Measurements from ENCODE around the gene ZNF793. TPM values are rescaled to one million over a fixed set of nuclear protein-coding genes. Genes with fewer than 3 reads are reported as not detected.

The ZNF793 gene
- total and polyA plus RNA-seq, 2 of the 8 experiments (the other 6 are each of a cell fraction or from before 2014, with no cell fraction given), result 5.0 to 13.3 TPM

- H3K4me1 ChIP-seq (replicated peaks in 1 of 4; ENCODE audit: control insufficient read depth in 3 of 4, insufficient read depth in 4 of 4, low read length in 3 of 4), result peaks cover 0 to 5% (median under 1%) of the 10 kb centered on the region in 4 experiments; a peak in 1 of 7 replicates
- H3K27me3 ChIP-seq (replicated peaks in 1 of 4; ENCODE audit: control insufficient read depth in 3 of 4, extremely low read depth in 1 of 4, insufficient read depth in 3 of 4, low read length in 3 of 4), result no peaks in the 10 kb centered on the region
- no peaks in the 10 kb centered on the region for H4K20me1 ChIP-seq (replicated peaks in 1 of 2; ENCODE audit: control insufficient read depth in 1 of 2, insufficient read depth in 2 of 2, low read length in 2 of 2)
- H3K4me3 ChIP-seq (ENCODE audit: extremely low read depth in 1 of 4, insufficient read depth in 2 of 4, low read depth in 3 of 4, low read length in 4 of 4), result no peak overlapping the region
- no peak overlapping the region for H2BK120ac ChIP-seq (replicated peaks; ENCODE audit: low read depth, low read length)
- no peak overlapping the region for H3K9ac ChIP-seq (replicated peaks in 1 of 4; ENCODE audit: extremely low read depth in 1 of 4, low read depth in 3 of 4, low read length in 3 of 4)
- H2AFZ ChIP-seq (ENCODE audit: low read length), result no peak overlapping the region
- H3K18ac ChIP-seq (ENCODE audit: extremely low read depth, low read length), result no peak overlapping the region
- H2BK12ac ChIP-seq (ENCODE audit: low read depth, low read length), result no peak overlapping the region
- FAIRE-seq, result no peak
- ChIA-PET POLR2A (ENCODE audit: partially characterized antibody) (no interaction called here), CTCF (ENCODE audit: partially characterized antibody) (interaction anchor here (1.2 kb wide), 1 partner anchor 26 kb away, joined by 3 read pairs; no protein-coding TSS in a partner anchor)
- no peak overlapping the region for H3K14ac ChIP-seq (ENCODE audit: insufficient read length)
- H2BK15ac ChIP-seq (ENCODE audit: low read length), result no peak overlapping the region
- no peaks in the 10 kb centered on the region for H3K79me1 ChIP-seq (ENCODE audit: low read depth, low read length)
- H3K23ac ChIP-seq (ENCODE audit: insufficient read length), result no peak overlapping the region
- no peak overlapping the region for H2BK20ac ChIP-seq (ENCODE audit: low read length)
- H3K4ac ChIP-seq (replicated peaks; ENCODE audit: insufficient read length, low read depth, low read length), result no peak overlapping the region
- no peaks in the 10 kb centered on the region for H3K79me2 ChIP-seq (ENCODE audit: control insufficient read depth in 1 of 2, insufficient read depth in 2 of 2, low read length in 2 of 2)
- peaks cover 4 to 14% of the 10 kb centered on the region in 2 experiments for H3K9me3 ChIP-seq (ENCODE audit: insufficient read depth in 2 of 2, low read depth in 1 of 2, low read length in 1 of 2)
- no peak overlapping the region for H4K8ac ChIP-seq (ENCODE audit: extremely low read depth, insufficient read depth, low read length)
- H3K56ac ChIP-seq (replicated peaks; ENCODE audit: insufficient read length, low read depth, low read length), result no peak overlapping the region
- no peak overlapping the region for H4K91ac ChIP-seq (replicated peaks; ENCODE audit: insufficient read length, low read length)
- H2AK5ac ChIP-seq (ENCODE audit: low read depth, low read length), result no peak overlapping the region
- WGBS, 2 experiments (ENCODE audit: extremely low coverage in 1 of 2, insufficient coverage in 1 of 2, insufficient read length in 1 of 2, insufficient replicate concordance in 2 of 2, low coverage in 1 of 2, low lambda C conversion rate in 2 of 2, missing lambda C conversion rate in 1 of 2), result 87% methylated on average over 9 of the region's 9 CpGs; no CpG with 5 or more reads in 1 of the 2 experiments
- no peak overlapping the region for H3K4me2 ChIP-seq (ENCODE audit: insufficient read depth in 1 of 2, low read depth in 2 of 2, low read length in 2 of 2)
- H3K23me2 ChIP-seq (ENCODE audit: low read depth, low read length), result peaks cover 4% of the 10 kb centered on the region
- DNase-seq (ENCODE audit: low read depth in 1 of 2, low spot score in 2 of 2), result no peak
- H3K36me3 ChIP-seq (ENCODE audit: control insufficient read depth in 2 of 4, insufficient read depth in 4 of 4, low read length in 3 of 4), result peaks cover 0 to 16% (median 6%) of the 10 kb centered on the region in 4 experiments; a peak in 5 of 8 replicates
- H4K5ac ChIP-seq (ENCODE audit: insufficient read length, low read depth, low read length), result no peak overlapping the region
- H3K27ac ChIP-seq (ENCODE audit: low read depth, low read length), result no peak overlapping the region
- H2BK5ac ChIP-seq (ENCODE audit: low read depth, low read length), result no peak overlapping the region
- TF ChIP-seq CREB1 (IDR thresholded peaks at IDR 0.05) (no peak), MAX (IDR thresholded peaks at IDR 0.05) (no peak), TAF1 (IDR thresholded peaks at IDR 0.05; ENCODE audit: low read depth, low read length) (no peak), CTBP2 (IDR thresholded peaks at IDR 0.05; ENCODE audit: borderline replicate concordance, insufficient read depth, insufficient read length, low read length) (no peak), SP1 (IDR thresholded peaks at IDR 0.05; ENCODE audit: low read depth, low read length) (no peak), SUZ12 (IDR thresholded peaks at IDR 0.05; ENCODE audit: low read length) (no peak), SIN3A (conservative IDR thresholded peaks at IDR 0.05 in 1 of 2, IDR thresholded peaks at IDR 0.05 in 1 of 2; ENCODE audit: low read depth in 1 of 2, low read length in 2 of 2) (no peak), KDM4A (IDR thresholded peaks at IDR 0.05; ENCODE audit: low read depth, low read length, severe bottlenecking) (no peak), EZH2 (IDR thresholded peaks at IDR 0.05; ENCODE audit: low read depth, low read length, severe bottlenecking) (no peak), CHD1 (IDR thresholded peaks at IDR 0.05; ENCODE audit: low read depth, low read length) (no peak), NRF1 (IDR thresholded peaks at IDR 0.05; ENCODE audit: low read depth, low read length) (no peak), HDAC2 (IDR thresholded peaks at IDR 0.05; ENCODE audit: borderline replicate concordance in 1 of 2, low read depth in 2 of 2, low read length in 2 of 2) (no peak), RXRA (IDR thresholded peaks at IDR 0.05; ENCODE audit: insufficient read depth, low read depth, low read length) (no peak), TEAD4 (IDR thresholded peaks at IDR 0.05; ENCODE audit: low read depth, low read length) (no peak)
These were observed 34.6 kb upstream of the ZNF793 start for GRCh38 chr19:37472165-37472564.
